NCI-H2029 treated with DMSO at 0.1 percent for 48 hours (cell line): ENCODE measurements around the gene CDC14B.

Experiments used
- DNase-seq: peaks from one replicate; lab custom pipeline; 2025; lab: John Stamatoyannopoulos, UW

Gene CDC14B

DNA sequence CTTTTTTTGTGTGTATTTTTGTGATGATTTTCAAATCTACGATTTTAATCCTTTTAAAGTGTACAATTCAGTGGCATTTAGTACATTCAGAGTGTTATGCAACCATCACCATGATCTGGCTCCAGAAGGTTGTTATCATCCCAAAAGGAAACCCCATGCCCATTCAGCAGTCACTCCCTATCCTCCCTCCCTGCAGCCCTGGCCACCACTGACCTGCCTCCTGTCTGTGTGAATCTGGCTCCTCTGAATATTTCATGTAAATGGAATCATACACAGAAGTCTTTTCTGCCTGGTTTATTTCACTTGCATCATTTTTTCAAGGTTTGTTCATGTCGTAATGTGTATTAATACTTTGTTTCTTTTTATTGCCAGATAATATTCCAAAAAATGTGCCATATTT lies 137.2 kb downstream of the CDC14B start:
- no peak for DNase-seq

DNA sequence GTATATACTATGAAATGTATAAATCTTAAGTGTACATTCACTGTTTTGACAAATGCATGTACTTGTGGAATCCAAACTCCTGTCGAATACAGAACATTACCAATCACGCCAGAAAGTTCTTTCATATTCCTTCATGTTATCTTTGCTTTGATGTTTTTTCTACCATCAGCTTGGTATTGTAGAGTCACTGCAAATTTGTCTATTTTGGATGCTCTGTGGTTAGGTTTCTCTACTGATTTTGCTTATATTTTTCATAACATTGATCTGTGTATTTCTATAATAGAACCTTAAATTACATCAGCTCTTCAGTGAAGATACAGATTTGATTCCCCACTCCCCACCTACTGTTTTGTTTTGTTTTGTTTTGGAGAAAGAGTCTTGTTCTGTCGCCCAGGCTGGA lies 138.9 kb downstream of the CDC14B start:
- no peak for DNase-seq

DNA sequence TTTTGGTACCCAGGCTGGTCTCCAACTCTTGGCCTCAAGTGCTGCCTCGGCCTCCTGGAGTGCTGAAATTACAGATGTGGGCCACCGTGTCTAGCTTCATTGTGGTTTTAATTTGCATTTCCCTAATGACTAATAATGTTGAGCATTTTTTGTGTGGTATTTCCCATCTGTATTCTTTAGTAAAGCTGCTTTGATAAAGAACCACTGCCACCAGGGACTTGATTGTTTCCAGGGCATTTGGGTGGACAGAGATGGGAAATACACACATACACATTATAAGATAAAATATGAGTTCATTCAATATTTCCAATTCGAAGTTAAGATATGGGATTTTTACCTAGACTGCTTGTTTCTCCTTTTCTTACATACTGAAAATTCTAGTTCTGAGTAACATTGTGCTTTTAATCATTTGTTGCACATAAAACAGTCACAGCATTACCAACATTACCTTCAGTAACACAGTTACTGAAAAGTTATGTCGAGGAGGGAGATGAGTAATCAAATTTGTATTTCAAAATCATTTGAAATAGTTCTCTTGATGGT lies 140.7 kb downstream of the CDC14B start:
- no peak for DNase-seq

DNA sequence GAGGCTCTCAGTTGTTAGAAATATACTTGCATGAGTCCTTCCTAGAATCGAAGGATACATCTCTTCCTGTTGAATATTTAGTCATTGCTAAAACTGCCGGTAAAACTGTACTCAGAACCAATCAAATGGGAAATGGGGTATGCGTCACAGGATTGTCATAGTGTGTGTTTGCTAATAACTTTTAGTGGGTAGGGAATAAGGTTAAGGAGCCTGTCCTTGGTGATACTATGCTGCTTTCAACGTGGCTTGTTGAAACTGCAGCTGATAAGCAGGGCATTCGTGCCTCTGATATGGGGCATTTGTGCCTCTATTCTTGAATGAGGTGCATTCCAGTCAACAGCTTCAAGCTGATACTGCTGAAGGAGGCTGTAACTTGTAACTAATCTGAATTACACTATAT lies 143.1 kb downstream of the CDC14B start:
- DNase-seq: no peak

DNA sequence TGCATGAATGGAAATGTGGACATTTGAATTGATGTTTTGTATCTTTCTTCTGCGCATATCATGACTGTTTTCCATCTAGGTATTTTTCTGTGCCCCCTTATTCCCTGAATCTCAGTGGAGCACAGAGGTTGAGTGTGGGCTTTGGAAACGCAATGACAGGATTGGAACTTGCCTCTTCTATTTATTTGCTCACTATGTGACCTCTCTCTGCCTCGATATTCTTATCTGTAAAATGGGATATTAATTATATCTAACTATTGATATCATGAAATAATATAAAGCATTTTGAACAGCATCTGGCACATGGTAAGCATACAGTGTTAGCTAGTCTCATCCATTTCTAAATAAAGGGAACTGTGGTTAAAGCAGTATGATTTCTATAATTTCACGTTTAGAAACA lies 143.6 kb downstream of the CDC14B start:
- no peak for DNase-seq

DNA sequence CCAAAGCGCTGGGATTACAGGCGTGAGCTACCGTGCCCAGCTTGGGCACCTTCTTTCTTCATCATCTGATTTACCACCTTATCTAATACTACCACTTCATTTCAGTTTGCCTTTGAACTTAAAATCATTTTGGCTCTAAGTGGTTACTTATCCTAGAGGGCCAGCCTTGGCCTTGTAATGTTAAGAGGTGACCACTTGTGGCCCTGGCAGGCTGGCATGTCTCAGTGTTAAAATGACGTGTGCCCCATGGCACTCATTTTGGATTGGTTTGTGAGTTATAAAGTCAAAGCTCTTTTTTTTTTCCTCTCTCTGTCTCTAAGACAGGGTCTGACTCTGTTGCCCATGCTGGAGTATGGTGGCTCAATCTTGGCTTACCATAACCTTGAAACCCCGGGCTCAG lies 151.9 kb downstream of the CDC14B start:
- DNase-seq: no peak

DNA sequence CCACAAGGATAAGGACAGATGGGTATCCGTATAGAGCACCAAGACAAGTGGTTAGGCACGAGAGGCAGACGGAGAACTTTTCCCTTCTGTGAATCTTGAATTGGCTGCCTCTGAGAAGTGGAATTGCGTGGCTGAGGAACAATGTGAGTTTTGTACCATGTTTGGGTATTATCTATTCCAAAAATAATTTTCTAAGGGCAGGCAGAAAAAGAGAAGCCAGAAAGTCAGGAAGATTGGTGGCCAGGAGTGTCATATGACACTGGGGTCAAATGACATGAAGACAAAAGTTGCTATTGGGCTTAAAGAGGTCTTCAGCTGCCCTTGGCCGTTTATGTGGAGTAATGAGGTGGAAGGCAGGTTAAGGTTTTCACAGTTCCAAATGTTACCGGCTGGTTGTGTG lies 155.2 kb downstream of the CDC14B start:
- no peak for DNase-seq

DNA sequence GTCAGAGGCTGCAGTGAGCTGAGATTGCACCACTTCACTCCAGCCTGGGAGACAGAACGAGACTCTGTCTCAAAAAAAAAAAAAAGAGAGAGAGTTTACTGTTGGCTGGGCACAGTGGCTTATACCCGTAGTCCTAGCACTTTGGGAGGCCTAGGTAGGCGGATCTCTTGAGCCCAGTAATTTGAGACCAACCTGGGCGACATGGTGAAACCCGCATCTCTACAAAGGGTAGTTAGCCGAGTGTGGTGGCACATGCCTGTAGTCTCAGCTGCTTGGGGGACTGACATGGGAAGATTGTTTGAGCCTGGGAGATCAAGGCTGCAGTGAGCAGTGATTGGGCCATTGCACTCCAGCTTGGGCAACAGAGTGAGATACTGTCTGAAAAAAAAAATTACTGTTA lies 157.1 kb downstream of the CDC14B start:
- no peak for DNase-seq

DNA sequence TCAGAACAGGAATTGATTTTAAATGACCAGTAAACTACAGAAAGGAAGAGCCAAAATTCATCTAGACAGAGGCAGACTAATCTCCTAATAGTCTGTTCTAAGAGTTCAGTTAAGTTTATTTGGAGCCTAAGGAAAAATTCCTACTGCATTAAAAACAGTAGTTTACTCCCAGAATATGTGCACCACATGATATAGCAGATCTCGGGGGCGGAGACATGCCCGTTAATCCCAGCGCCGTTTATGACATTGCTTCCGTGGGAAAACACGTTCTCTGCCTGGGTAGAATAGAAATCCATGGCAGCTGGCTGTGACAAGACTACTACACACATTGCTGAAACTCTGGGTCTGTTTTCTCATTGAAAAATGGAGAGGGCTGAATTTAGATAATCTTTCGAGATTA lies 158.3 kb downstream of the CDC14B start:
- DNase-seq: no peak

DNA sequence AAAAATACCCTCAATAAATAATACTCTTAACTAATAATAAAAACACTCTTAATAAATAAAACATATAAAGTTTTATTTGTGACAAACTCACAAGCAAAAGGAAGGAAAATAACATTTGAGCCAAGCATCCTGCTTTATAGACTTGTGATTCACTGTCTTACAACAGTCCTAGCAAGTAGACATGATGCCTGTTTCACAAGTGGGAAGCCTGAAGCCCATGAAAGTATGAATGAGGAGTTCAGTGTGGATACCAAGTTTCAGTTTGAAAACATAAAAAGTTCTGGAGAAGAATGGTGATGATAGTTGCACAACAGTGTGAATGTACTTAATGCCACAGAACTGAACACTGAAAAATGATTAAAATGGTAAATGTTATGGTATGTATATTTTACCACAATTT lies 158.8 kb downstream of the CDC14B start:
- no peak for DNase-seq

DNA sequence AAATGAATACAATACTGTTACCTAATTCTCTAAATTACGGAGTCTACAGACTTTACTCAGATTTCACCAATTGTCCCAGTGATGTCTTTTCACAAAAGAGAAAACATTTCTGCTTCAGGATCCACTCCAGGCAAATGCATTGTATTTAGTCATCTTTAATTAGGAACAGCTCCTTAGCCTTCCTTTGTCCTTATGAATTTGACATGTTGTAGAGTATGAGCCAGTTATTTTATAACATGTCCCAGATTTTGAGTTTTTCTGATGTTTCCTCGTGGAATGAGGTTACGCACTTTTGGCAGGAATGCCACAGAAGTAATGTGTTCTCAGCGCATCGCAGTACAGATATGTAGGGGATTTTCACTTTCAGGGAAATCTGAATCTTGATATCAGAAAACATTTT lies 159.2 kb downstream of the CDC14B start:
- DNase-seq: no peak

DNA sequence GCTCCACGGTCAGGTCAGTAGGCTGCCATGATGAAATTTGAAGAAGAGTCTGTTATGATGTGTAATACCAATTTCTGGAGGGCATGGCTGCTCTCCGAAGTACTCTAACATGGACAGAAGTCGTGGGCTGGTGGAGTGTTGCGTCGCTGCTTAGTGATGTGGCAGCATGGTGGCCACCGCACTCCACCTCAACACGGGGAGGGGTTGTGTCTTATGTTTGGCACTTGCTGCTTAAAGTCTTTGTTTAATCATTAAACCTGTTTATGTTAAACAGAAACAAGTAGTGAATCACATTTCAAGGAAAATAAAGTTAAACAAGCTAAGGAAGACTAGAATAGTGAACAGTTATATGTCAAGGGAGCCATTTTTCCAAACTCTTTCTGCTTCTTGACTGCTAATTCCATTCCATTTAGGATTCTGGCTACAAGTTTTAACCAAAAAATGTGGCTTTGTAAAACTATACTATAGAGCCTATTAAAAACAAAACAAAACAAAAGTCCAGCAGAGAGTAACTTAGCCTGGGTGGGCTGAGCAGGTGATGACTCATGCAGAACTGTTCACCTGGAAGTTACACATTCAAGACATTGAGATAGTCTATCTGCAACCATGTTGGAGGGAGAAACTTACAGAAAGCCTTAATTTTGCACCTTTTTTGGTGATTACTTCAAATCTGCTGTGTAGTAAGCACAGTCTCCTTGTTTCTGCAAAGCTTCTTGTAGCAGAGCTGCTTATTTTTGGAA lies 160.2 kb downstream of the CDC14B start:
- no peak for DNase-seq

DNA sequence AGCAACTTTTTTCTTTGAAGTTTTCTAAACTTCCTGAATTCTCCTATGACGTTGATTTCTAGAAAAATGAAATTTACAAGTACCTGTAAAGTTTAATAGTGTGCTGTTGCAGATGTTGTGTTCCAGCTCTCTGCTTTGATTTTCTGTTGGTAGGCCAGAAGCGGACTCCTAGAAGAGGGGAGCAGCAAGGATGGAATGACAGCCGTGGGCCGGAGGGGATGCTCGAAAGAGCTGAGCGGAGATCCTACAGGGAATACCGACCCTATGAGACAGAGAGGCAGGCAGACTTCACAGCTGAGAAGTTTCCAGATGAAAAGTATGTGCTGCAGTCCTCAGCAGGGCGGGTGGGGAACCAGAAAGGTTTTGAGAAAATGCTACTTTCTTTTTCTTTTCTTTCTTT lies 161.4 kb downstream of the CDC14B start:
- DNase-seq: no peak

DNA sequence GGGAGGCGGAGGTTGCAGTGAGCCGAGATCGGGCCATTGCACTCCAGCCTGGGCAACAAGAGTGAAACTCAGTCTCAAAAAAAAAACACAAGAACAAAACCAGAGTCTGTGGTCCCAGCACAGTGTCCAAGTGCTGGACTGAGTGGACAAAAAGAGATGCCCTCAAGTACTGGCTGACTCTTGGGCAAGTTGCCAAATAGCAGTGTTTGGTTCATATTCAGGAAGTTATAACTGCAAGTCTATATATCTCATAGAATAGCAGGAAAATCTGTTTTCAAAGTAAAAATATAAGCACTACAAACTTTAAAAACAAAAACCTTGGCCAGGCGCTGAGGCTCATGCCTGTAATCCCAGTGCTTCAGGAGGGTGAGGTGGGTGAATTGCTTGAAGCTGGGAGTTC lies 162.4 kb downstream of the CDC14B start:
- no peak for DNase-seq

DNA sequence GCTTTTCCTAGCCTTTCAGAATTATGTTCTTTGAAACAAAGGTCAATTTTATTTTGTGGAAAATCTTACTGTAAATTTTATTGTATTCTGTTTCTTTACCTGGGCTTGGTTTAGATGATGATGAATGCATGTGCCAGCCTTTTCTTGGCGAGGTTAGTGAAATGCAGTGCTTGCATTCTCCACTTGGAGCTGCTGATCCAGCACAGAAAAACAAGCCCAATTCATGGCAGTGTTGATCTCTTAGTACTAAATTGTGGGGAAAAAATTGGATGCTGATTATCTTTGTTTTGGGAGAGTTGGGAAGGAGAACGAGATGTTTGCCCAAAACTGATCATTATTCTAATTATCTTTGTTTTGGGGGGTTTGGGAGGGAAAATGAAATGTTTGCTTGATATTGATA lies 166.0 kb downstream of the CDC14B start:
- DNase-seq: no peak

DNA sequence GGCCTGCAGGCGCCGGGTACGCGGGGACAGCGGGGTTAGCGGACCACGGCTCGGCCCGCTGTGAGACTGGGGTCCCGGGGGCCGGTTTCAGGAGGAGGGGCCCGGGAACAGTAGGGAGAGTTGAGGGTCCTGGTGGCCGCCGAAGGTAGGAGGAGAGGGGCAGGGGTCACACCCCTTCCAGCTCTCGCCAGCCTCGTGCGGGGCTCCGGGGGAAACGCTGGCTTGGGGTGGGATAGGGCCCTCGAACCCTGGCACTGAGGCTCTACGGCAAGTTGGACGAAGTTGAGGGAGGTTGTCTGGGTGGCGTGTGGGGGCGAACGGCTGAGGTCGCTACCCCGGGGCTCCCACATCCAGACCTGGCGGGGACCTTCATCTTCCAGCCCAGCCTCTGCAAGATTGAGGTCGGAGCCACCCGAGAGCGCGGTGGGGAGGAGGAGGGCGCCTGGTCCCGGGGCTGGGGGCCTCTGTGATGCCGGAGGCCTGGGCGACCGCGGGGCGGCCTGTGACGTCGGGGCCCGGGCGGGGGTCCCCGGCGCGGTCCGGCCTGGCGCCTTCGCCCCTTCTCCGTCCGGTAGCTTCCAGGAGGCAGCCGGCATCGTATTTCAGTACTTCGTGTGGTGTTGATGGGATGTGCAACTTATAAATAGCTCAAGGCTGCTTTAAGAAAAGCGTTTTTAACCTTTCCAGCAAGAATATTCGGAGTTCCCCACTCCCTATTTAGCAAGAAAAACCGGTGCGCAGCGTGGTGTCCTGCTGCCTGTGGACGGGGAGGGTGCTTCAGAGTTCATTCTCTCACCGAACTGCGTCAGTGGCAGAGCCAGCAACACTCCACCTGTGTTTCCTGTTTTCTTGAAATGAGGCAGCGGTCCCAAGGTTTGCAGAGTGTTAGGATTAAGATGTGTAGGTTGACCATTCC lies 168.8 kb downstream of the CDC14B start:
- DNase-seq: no peak
